Kidney tubule cell (primary cell): Measurements from ENCODE around the gene CLCF1.
A peak's percentile ranks its signal among the peaks of the same experiment; 100 is the strongest.
"Not testable (repeated sequence)": the region's sequence is repeated elsewhere in the genome, so short reads cannot be mapped to it uniquely, and the experiment has no call there.

ENCODE experiments used
- DNase-seq: peaks from one replicate; pipeline ENCODE4 v3.0.0-alpha.2; 2018; ENCODE audit warnings: low spot score

The CLCF1 gene

GRCh38 chr11:67408437-67409200 lies 35.2 kb upstream of the CLCF1 start:
- DNase-seq: no peak

- DNase-seq: no peak
Observed at GRCh38 chr11:67407688-67408163, 34.3 kb upstream of the CLCF1 start.

GRCh38 chr11:67406969-67407687 lies 33.7 kb upstream of the CLCF1 start:
- no peak for DNase-seq

- no peak for DNase-seq
Observed at GRCh38 chr11:67406420-67406968, 33.1 kb upstream of the CLCF1 start.

- no peak for DNase-seq
Observed at GRCh38 chr11:67405688-67406339, 32.4 kb upstream of the CLCF1 start.

GRCh38 chr11:67405196-67405567 lies 31.8 kb upstream of the CLCF1 start:
- DNase-seq: no peak

GRCh38 chr11:67404515-67405195 lies 31.3 kb upstream of the CLCF1 start:
- no peak for DNase-seq

GRCh38 chr11:67403085-67403484 lies 29.7 kb upstream of the CLCF1 start:
- DNase-seq: not testable (repeated sequence)

GRCh38 chr11:67402192-67402839 lies 28.9 kb upstream of the CLCF1 start:
- not testable (repeated sequence) for DNase-seq

- DNase-seq: peak; percentile 91
Observed at GRCh38 chr11:67401495-67402191, 28.2 kb upstream of the CLCF1 start, which contains the start of gene PPP1CA. Gene PPP1CA, minus strand, starts transcription at chr11:67401858. Its CDS starts 76 bp downstream, at chr11:67401782.

- no peak for DNase-seq
Observed at GRCh38 chr11:67400942-67401494, 27.6 kb upstream of the CLCF1 start.

GRCh38 chr11:67400251-67400941 lies 27.0 kb upstream of the CLCF1 start:
- DNase-seq: no peak

- DNase-seq: no peak
Observed at GRCh38 chr11:67398661-67399563, 25.5 kb upstream of the CLCF1 start.

GRCh38 chr11:67397986-67398660 lies 24.7 kb upstream of the CLCF1 start:
- DNase-seq: no peak

- DNase-seq: no peak
Observed at GRCh38 chr11:67397536-67397935, 24.1 kb upstream of the CLCF1 start.

GRCh38 chr11:67396587-67397389 lies 23.4 kb upstream of the CLCF1 start:
- no peak for DNase-seq

- DNase-seq: no peak
Observed at GRCh38 chr11:67396259-67396581, 22.8 kb upstream of the CLCF1 start.
